Brain microvascular endothelial cell (primary cell): ENCODE data around the gene OBP2A.

Experiments used
- DNase-seq: peaks from one replicate; pipeline ENCODE4 v3.0.0-alpha.2; 2020
- H3K27ac ChIP-seq: fragments of 250-450 bp; sonication (Bioruptor Pico); 2 replicates; pipeline ENCODE4 v1.5.1; 2020; ENCODE audit warnings: mild to moderate bottlenecking, moderate library complexity
- H3K27me3 ChIP-seq: fragments of 250-450 bp; sonication (Bioruptor Pico); replicated peaks from 2 replicates; pipeline ENCODE4 v1.5.1; 2020; ENCODE audit warnings: mild to moderate bottlenecking
- H3K36me3 ChIP-seq: fragments of 250-450 bp; sonication (Bioruptor Pico); replicated peaks from 2 replicates; pipeline ENCODE4 v1.5.1; 2020; ENCODE audit warnings: mild to moderate bottlenecking
- H3K4me3 ChIP-seq: 2 replicates; pipeline ENCODE4 v1.5.1; 2011; ENCODE audit warnings: low read depth, mild to moderate bottlenecking, control low read depth, low read length, moderate library complexity
- in situ Hi-C: cut with HindIII; loops from 2 replicates; pipeline ENCODE4 v1.10.0; 2017; ENCODE audit warnings: low sequenced_read_pairs, low pct_ligation_motif_present
- TF ChIP-seq, protein P1 (sequence below): IDR thresholded peaks from 2 replicates; pipeline ENCODE4 v1.5.1; 2011; ENCODE audit warnings: low read depth, mild to moderate bottlenecking, moderate library complexity, low read length, control low read depth, inconsistent platforms; ENCODE audit errors: missing control alignments

OBP2A gene

DNA sequence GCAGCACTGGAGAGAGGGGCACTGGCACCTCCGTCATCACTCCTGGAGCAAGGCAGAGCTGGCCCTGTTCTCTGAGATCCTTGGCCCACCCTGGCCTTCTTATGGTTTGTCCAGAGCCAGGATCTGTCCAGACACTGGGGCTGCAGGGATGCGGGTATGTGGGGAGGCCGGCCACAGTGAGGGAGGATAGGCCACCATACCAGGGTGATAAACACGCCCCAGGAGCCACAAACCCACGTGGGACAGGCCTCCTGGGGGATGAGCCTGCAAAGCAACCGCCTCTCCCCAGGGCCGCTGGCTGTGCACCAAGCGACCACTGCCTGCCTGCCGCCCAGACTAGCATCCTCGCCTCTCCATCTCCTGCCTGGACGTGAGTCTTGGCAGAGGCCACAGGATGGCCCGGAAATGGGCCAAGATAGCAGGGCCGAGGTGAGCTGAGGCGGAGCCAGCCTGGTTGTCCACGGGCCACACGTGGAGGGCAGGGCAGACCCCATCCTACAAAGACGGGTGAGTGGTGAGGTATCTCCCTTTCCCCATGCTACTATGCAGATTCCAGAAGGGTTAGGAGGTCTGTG is 4.5 kb downstream of the OBP2A start:
- H3K27ac ChIP-seq: no peak overlapping the region
- H3K4me3 ChIP-seq: no peak overlapping the region
- H3K36me3 ChIP-seq: no peaks in the 10 kb centered on the region
- DNase-seq: no peak
- TF ChIP-seq, protein P1, sequence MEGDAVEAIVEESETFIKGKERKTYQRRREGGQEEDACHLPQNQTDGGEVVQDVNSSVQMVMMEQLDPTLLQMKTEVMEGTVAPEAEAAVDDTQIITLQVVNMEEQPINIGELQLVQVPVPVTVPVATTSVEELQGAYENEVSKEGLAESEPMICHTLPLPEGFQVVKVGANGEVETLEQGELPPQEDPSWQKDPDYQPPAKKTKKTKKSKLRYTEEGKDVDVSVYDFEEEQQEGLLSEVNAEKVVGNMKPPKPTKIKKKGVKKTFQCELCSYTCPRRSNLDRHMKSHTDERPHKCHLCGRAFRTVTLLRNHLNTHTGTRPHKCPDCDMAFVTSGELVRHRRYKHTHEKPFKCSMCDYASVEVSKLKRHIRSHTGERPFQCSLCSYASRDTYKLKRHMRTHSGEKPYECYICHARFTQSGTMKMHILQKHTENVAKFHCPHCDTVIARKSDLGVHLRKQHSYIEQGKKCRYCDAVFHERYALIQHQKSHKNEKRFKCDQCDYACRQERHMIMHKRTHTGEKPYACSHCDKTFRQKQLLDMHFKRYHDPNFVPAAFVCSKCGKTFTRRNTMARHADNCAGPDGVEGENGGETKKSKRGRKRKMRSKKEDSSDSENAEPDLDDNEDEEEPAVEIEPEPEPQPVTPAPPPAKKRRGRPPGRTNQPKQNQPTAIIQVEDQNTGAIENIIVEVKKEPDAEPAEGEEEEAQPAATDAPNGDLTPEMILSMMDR: no peak
- in situ Hi-C loops: no loop called here
- no peaks in the 10 kb centered on the region for H3K27me3 ChIP-seq

DNA sequence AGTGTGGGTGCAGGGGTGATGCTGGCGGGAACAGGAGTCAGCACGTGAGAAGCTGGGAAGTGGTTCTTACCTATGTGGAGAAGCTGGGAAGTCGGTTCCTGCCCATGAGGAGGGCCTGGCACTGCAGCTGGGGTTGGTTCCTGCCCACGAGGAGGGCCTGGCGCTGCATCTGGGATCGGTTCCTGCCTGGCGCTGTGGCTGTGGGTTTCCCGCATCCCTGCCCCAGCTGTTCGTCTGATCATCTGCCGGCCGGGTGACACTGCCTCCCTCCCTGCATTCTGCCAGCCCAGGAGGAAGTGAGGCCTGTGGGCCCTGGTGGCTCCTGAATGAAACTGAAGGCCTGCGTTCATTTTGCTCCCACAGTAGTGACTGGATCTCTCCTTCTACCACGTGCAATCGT is 5.1 kb downstream of the OBP2A start:
- no peak overlapping the region for H3K27ac ChIP-seq
- DNase-seq: no peak
- H3K4me3 ChIP-seq: no peak overlapping the region
- H3K36me3 ChIP-seq: no peaks in the 10 kb centered on the region
- H3K27me3 ChIP-seq: no peaks in the 10 kb centered on the region
- in situ Hi-C loops: no loop called here
- TF ChIP-seq, protein P1: no peak

DNA sequence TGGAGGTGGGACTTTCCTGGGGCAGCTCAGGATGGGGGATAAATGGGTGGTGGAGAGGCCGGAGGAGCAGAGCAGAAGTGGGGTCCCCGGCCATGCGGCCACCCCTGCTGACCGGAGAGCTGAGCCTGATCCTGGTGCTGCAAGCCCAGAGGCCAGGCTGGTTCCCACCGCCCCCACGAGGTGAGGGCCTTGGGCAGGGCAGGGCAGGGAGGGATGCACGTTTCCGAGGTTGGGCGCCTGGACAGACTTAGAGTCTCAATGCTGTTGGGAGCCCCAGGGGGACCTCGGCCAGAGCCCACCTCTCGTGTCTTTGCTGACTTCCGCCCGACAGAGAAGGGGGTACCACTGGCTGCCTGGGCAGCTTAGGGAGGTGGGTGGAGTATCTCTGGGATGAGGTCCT is 5.5 kb downstream of the OBP2A start:
- Histone ChIP-seq H3K4me3 (no peak overlapping the region), H3K27ac (no peak overlapping the region), H3K36me3 (no peaks in the 10 kb centered on the region), H3K27me3 (no peaks in the 10 kb centered on the region)
- in situ Hi-C loops: no loop called here
- no peak for DNase-seq
- TF ChIP-seq, protein P1: no peak

DNA sequence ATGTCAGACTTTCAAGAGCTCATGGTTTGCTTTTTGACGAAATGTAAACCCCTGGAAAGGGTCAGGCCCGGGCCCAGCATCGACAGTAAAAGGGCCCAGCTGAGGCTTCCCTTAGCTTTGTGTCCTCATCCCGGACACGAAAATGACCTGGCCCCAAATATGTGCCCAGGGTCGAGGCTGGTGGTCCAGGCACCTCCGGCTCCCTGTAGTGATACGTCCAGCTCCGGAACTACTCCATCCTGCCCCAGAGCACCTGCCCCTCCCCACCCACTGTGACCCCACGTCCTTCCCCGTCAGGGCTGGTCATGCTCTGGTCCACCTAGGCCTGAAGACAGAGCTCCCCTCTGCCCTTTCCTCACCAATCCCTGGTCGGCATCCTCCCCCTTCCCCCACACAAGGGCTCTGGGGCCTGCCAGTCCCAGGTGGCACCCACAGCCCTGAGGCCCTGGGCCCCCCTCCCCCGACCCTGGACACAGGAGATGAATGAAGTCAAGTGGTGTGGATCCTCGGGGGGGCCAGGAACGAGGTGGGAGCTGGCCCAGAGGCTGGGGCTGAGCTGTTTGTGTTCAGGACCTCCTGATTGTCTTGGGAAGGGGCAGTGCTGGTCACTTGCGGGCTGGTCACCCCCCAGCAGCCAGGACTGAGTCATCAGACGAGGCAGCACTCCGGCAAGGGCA is 6.2 kb downstream of the OBP2A start:
- Histone ChIP-seq H3K27me3 (no peaks in the 10 kb centered on the region), H3K36me3 (no peaks in the 10 kb centered on the region), H3K27ac (no peak overlapping the region), H3K4me3 (no peak overlapping the region)
- no peak for DNase-seq
- TF ChIP-seq, protein P1: no peak
- in situ Hi-C loops: no loop called here

DNA sequence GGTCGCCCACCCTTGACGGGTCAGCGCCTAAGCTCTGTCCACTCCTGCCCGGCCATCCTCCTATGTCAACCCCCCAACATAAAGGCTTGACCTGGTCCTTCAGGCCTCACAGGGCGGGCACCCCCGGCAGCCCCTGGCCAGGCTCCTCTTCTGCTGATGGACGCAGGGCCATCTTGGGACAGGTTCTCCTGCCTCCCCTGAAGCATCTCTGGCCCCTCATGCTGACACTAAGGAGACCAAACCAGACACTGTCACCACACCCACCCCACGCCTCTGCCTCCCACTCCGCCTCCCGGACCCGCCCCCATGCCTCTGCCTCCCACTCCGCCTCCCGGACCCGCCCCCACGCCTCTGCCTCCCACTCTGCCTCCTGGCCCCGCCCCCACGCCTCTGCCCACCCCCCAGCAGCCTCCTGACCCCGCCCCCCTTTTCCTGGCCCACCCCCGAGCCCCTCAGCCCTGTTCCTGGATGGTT is 6.8 kb downstream of the OBP2A start:
- TF ChIP-seq, protein P1: no peak
- H3K4me3 ChIP-seq: no peak overlapping the region
- no peak overlapping the region for H3K27ac ChIP-seq
- DNase-seq: no peak
- H3K27me3 ChIP-seq: no peaks in the 10 kb centered on the region
- in situ Hi-C loops: no loop called here
- H3K36me3 ChIP-seq: no peaks in the 10 kb centered on the region
